ENCODE data around the gene PRKAR2B. TPM values are rescaled to one million over a fixed set of nuclear protein-coding genes. Genes with fewer than 3 reads are reported as not detected.

Gene PRKAR2B
- total and polyA plus RNA-seq, 2 experiments from 2014 or later, result 42.3 to 70.4 TPM

DNA sequence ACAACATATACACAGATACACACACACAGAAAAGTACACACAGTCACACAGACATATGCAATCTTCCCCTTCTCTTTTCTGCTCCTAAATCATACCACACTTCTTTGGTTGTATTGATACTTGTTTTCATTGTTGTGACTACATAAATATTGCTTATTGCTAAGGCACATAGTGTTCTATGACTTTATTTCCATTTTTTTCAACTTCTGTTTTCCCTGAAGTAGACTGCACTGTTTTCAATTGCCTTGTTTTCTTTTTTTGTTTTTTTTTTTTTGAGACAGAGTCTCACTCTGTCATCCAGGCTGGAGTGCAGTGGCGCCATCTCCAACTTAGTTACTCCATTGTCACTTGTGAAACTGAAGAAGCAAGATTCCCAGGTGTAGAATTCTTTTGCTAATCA lies 10.0 kb upstream of the PRKAR2B start:
- no peak overlapping the region for H3K4me3 ChIP-seq
- no peak for DNase-seq (ENCODE audit: low read depth in 1 of 2, low spot score in 1 of 2)
- H3K36me3 ChIP-seq, result no peaks in the 10 kb centered on the region
- no peaks in the 10 kb centered on the region for H3K9me3 ChIP-seq (ENCODE audit: low read depth)
- no peak for TF ChIP-seq CTCF (IDR thresholded peaks at IDR 0.05; ENCODE audit: low read depth, low read length)
- no peaks in the 10 kb centered on the region for H3K27me3 ChIP-seq
- H3K27ac ChIP-seq, result no peak overlapping the region
- H3K4me1 ChIP-seq (ENCODE audit: low read depth), result peaks cover 24% of the 10 kb centered on the region

- peak in 1 of 2 donors; percentile 47 for DNase-seq (ENCODE audit: low read depth in 1 of 2, low spot score in 1 of 2)
- Histone ChIP-seq H3K9me3 (ENCODE audit: low read depth) (no peaks in the 10 kb centered on the region), H3K36me3 (no peaks in the 10 kb centered on the region), H3K4me3 (no peak overlapping the region), H3K4me1 (ENCODE audit: low read depth) (peaks cover 16% of the 10 kb centered on the region), H3K27me3 (no peaks in the 10 kb centered on the region), H3K27ac (no peak overlapping the region)
- TF ChIP-seq CTCF (IDR thresholded peaks at IDR 0.05; ENCODE audit: low read depth, low read length), result no peak
These were observed 9.1 kb upstream of the PRKAR2B start for GRCh38 chr7:107035446-107035845.

DNA sequence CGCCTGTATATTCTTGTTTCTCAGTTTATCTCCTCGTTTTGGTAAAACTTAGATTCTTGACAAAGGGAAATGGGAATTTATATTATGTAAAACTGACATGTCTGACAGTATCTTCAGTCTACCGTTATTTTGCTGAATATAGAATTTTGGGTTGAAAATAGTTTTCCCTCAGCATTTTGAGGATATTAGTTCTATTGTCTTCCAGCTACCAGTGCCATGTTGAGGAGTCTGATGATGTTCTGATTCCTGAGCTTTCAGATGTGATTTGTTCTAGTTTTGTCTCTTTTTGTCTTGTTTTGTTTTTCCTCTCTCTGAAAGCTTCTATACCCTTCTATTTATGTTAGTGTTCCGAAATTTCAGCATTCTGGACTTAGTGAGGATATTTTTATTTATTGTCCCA lies 8.0 kb upstream of the PRKAR2B start:
- no peak for TF ChIP-seq CTCF (IDR thresholded peaks at IDR 0.05; ENCODE audit: low read depth, low read length)

GRCh38 chr7:107037717-107038603 lies 6.5 kb upstream of the PRKAR2B start:
- Histone ChIP-seq H3K4me1 (ENCODE audit: low read depth) (peaks cover 11% of the 10 kb centered on the region), H3K27ac (no peak overlapping the region), H3K4me3 (no peak overlapping the region), H3K27me3 (no peaks in the 10 kb centered on the region), H3K9me3 (ENCODE audit: low read depth) (no peaks in the 10 kb centered on the region), H3K36me3 (no peaks in the 10 kb centered on the region)
- no peak for DNase-seq (ENCODE audit: low read depth in 1 of 2, low spot score in 1 of 2)
- no peak for TF ChIP-seq CTCF (IDR thresholded peaks at IDR 0.05; ENCODE audit: low read depth, low read length)

More for the DNA sequence above, 8.0 kb upstream of the PRKAR2B start:
- Histone ChIP-seq H3K27ac (no peak overlapping the region), H3K4me3 (no peak overlapping the region), H3K9me3 (ENCODE audit: low read depth) (no peaks in the 10 kb centered on the region), H3K36me3 (no peaks in the 10 kb centered on the region), H3K27me3 (no peaks in the 10 kb centered on the region), H3K4me1 (ENCODE audit: low read depth) (peaks cover 14% of the 10 kb centered on the region)
- no peak for DNase-seq (ENCODE audit: low read depth in 1 of 2, low spot score in 1 of 2)

- no peak for TF ChIP-seq CTCF (IDR thresholded peaks at IDR 0.05; ENCODE audit: low read depth, low read length)
- peaks cover 8% of the 10 kb centered on the region for H3K4me1 ChIP-seq (ENCODE audit: low read depth)
- no peak overlapping the region for H3K27ac ChIP-seq
- H3K36me3 ChIP-seq, result no peaks in the 10 kb centered on the region
- no peaks in the 10 kb centered on the region for H3K9me3 ChIP-seq (ENCODE audit: low read depth)
- H3K4me3 ChIP-seq, result no peak overlapping the region
- H3K27me3 ChIP-seq, result no peaks in the 10 kb centered on the region
- DNase-seq (ENCODE audit: low read depth in 1 of 2, low spot score in 1 of 2), result no peak
These were observed 5.2 kb upstream of the PRKAR2B start for GRCh38 chr7:107039199-107039900.
